Right cardiac atrium (tissue), 5 donors: ENCODE measurements around the gene LHFPL6. TPM values are rescaled to one million over a fixed set of nuclear protein-coding genes. Genes with fewer than 3 reads are reported as not detected.

Experiments used
- ATAC-seq, 2 donors: fragments of 200-7000 bp; cut with Tn5 transposase; one replicate each; pipeline versions ENCODE4 v1.8.0 to v1.9.1; 2020; ENCODE audit warnings: moderate library complexity in 2 of 2, mild to moderate bottlenecking in 1 of 2
- DNase-seq, 3 donors: peaks; one replicate each; pipeline ENCODE4 v3.0.0-alpha.2; 2020
- H3K27ac ChIP-seq: one replicate; pipeline ENCODE4 v1.5.1; 2013; ENCODE audit warnings: mild to moderate bottlenecking, low read length, control low read depth, moderate library complexity
- H3K27me3 ChIP-seq: one replicate; pipeline ENCODE4 v1.6.1; 2013; ENCODE audit not compliant: control insufficient read depth, insufficient read depth
- H3K4me1 ChIP-seq: one replicate; pipeline ENCODE4 v1.6.1; 2013; ENCODE audit warnings: low read length; ENCODE audit not compliant: control insufficient read depth, insufficient read depth
- H3K4me3 ChIP-seq: one replicate; pipeline ENCODE4 v1.5.1; 2013; ENCODE audit warnings: low read length, control low read depth
- H3K9me3 ChIP-seq: one replicate; pipeline ENCODE4 v1.6.1; 2013; ENCODE audit warnings: low read length; ENCODE audit not compliant: control insufficient read depth
- WGBS: extraction: QIAGEN DNeasy Blood & Tissue Kit; methylation state at CpG from one replicate; pipeline ENCODE4 v1.1.7; 2013; 5-methylcytosine and 5-hydroxymethylcytosine counted together
- intact Hi-C, 4 donors: fragments of 100-400 bp; cut with DNase I; formaldehyde crosslinking; loops; one replicate each; pipeline versions ENCODE4 v1.11.0 to v1.14.0; 2022 to 2023
- polyA plus RNA-seq: library from polyadenylated mRNA; stranded (reverse); fragments of 200-250 nt; gene quantifications from one replicate; pipeline ENCODE4 v1.2.3, GENCODE V29; 2013
- total RNA-seq, 4 donors: library from RNA; stranded (reverse); fragmentation: NEBNext Ultra II Directional; extraction: Animal tissue kit (Norgen Biotek cat#: 25700); gene quantifications; one replicate each; pipeline ENCODE4 v1.2.1, GENCODE V29; 2021
- donor health status: healthy with polysubstance abuse.
- donor health status: DM: no; HTN: yes; CAD: no.
- donor health status: DM: no; HTN: no; CAD: no.
- donor health status: DM: no; HTN: yes; CAD: no; lungs with severe emphysema.
- donor health status: DM: yes; HTN: yes; CAD: no.

The LHFPL6 gene
- total and polyA plus RNA-seq, 5 donors: 54.0 to 66.8 (median 58.5) TPM

DNA sequence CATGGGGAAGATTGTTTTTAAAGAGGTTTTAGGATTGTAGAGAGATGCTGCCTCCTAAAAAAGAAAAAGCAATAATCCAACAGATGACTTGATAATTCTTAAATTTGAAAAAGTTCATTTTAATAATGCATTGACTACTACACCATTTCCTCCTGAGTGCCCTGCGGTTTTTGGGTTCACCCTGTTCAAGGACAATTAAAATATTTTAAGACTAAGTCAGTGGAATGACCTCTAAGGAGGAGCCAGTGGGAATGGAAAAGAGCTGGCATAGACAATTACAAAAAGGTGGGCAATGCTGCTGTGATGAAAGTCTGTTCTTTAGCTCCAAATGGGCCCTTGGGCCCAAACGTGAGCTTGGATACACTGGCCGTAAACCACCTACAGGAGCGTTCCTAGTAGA lies 217.8 kb downstream of the LHFPL6 start:
- H3K27ac ChIP-seq: no peak overlapping the region
- WGBS: 76% methylated on average over 4 of the region's 4 CpGs
- DNase-seq (no peak), ATAC-seq (no peak)
- intact Hi-C loops: no loop called here
- H3K4me1 ChIP-seq: peaks cover 12% of the 10 kb centered on the region
- H3K9me3 ChIP-seq: no peaks in the 10 kb centered on the region
- H3K4me3 ChIP-seq: no peak overlapping the region
- no peaks in the 10 kb centered on the region for H3K27me3 ChIP-seq

- Histone ChIP-seq H3K9me3 (no peaks in the 10 kb centered on the region), H3K4me1 (peaks cover 4% of the 10 kb centered on the region), H3K27me3 (no peaks in the 10 kb centered on the region), H3K4me3 (no peak overlapping the region), H3K27ac (no peak overlapping the region)
- ATAC-seq (no peak), DNase-seq (no peak)
- WGBS: 73% methylated on average over 2 of the region's 2 CpGs
- intact Hi-C loops: no loop called here
These were observed 221.5 kb downstream of the LHFPL6 start for GRCh38 chr13:39381456-39381855.

GRCh38 chr13:39379667-39380655 lies 223.0 kb downstream of the LHFPL6 start:
- peaks cover 2% of the 10 kb centered on the region for H3K4me1 ChIP-seq
- H3K9me3 ChIP-seq: no peaks in the 10 kb centered on the region
- H3K27ac ChIP-seq: no peak overlapping the region
- intact Hi-C loops: no loop called here
- H3K4me3 ChIP-seq: no peak overlapping the region
- WGBS: 94% methylated on average over 4 of the region's 4 CpGs
- ATAC-seq (no peak), DNase-seq (no peak)
- H3K27me3 ChIP-seq: no peaks in the 10 kb centered on the region

GRCh38 chr13:39379118-39379517 lies 223.9 kb downstream of the LHFPL6 start:
- DNase-seq (no peak), ATAC-seq (no peak)
- Histone ChIP-seq H3K4me3 (no peak overlapping the region), H3K4me1 (peaks cover 2% of the 10 kb centered on the region), H3K27me3 (no peaks in the 10 kb centered on the region), H3K27ac (no peak overlapping the region), H3K9me3 (no peaks in the 10 kb centered on the region)
- WGBS: 73% methylated on average over 2 of the region's 2 CpGs
- intact Hi-C loops: no loop called here

GRCh38 chr13:39378306-39378705 lies 224.7 kb downstream of the LHFPL6 start:
- H3K4me3 ChIP-seq: no peak overlapping the region
- DNase-seq (no peak), ATAC-seq (no peak)
- no peaks in the 10 kb centered on the region for H3K9me3 ChIP-seq
- H3K27me3 ChIP-seq: no peaks in the 10 kb centered on the region
- 47% methylated on average over 2 of the region's 2 CpGs for whole genome bisulfite sequencing
- H3K4me1 ChIP-seq: peaks cover 3% of the 10 kb centered on the region
- intact Hi-C loops: no loop called here
- H3K27ac ChIP-seq: no peak overlapping the region

GRCh38 chr13:39377699-39378098 lies 225.3 kb downstream of the LHFPL6 start:
- no peak for ATAC-seq
- Histone ChIP-seq H3K9me3 (no peaks in the 10 kb centered on the region), H3K4me3 (no peak overlapping the region), H3K4me1 (peaks cover 9% of the 10 kb centered on the region), H3K27ac (no peak overlapping the region), H3K27me3 (no peaks in the 10 kb centered on the region)
- DNase-seq: no peak
- intact Hi-C loops: no loop called here
- 86% methylated on average over 1 of the region's 1 CpG for WGBS

GRCh38 chr13:39376076-39376475 lies 226.9 kb downstream of the LHFPL6 start:
- ATAC-seq (no peak), DNase-seq (no peak)
- no peak overlapping the region for H3K27ac ChIP-seq
- H3K4me3 ChIP-seq: no peak overlapping the region
- no peaks in the 10 kb centered on the region for H3K9me3 ChIP-seq
- H3K4me1 ChIP-seq: peaks cover 9% of the 10 kb centered on the region
- H3K27me3 ChIP-seq: no peaks in the 10 kb centered on the region
- intact Hi-C loops: no loop called here

DNA sequence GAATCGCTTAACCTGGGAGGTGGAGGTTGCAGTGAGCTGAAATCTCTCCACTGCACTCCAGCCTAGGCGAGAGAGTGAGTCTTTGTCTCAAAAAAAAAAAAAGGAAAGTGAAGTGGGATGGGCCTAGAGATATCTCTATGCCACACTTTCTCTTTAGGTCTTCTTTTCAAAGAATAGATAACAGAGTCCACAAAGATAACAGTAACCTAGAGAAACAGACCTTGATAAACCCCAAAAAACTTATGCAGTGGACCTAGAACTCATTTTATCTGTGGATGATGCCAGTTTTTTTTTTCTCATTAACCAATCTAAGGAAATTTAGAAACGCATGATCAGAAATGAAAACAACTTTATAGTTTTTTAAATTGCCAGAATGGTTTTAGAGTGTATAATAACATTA lies 227.4 kb downstream of the LHFPL6 start:
- Histone ChIP-seq H3K4me1 (peaks cover 9% of the 10 kb centered on the region), H3K27ac (no peak overlapping the region), H3K4me3 (no peak overlapping the region), H3K27me3 (no peaks in the 10 kb centered on the region), H3K9me3 (no peaks in the 10 kb centered on the region)
- ATAC-seq (no peak), DNase-seq (no peak)
- intact Hi-C loops: no loop called here
- whole genome bisulfite sequencing: 94% methylated on average over 3 of the region's 3 CpGs

DNA sequence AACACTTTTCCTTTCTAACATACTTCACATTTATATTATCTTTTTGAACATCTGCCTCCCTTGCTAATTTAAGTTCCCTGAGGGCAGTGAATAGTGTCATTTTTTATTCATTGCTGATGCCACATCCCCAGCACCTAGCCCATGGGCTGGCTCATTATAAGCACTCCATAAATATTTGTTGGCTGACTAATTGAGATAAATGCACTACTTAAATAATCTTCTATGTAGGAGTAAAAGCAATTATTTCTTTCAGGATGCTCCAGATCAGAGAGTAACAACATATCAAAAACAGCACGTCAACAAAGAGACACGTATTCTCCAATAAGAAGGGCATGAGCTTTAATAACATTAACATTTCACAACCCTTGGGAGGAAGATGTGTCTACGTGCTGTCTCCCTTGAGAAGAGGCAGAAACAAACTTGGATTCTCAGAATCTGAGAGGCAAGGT lies 228.2 kb downstream of the LHFPL6 start:
- DNase-seq (no peak), ATAC-seq (no peak)
- intact Hi-C loops: no loop called here
- Histone ChIP-seq H3K4me3 (no peak overlapping the region), H3K27ac (no peak overlapping the region), H3K27me3 (no peaks in the 10 kb centered on the region), H3K9me3 (no peaks in the 10 kb centered on the region), H3K4me1 (peaks cover 9% of the 10 kb centered on the region)
- WGBS: 83% methylated on average over 3 of the region's 3 CpGs

DNA sequence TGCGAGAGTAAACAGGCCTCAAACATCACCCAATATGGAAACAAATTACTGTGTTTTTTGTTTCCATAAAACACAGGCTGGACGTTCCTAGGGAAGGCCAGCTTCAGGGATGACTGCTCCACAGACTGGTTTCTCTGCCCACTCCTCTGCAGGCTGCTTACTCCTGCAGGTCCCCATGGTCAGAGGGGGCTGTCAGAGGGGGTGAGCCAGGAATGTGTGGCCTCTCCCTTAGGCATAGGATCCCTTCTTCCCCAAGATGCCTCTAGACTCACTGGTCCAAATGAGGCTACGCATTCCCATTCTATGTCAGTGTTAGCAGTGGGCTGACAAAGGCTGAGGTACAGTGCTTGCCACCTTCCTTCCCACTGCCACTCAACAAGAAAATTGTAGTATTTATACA lies 229.8 kb downstream of the LHFPL6 start:
- Histone ChIP-seq H3K27ac (no peak overlapping the region), H3K4me1 (peaks cover 7% of the 10 kb centered on the region), H3K4me3 (no peak overlapping the region), H3K9me3 (no peaks in the 10 kb centered on the region), H3K27me3 (no peaks in the 10 kb centered on the region)
- WGBS: 86% methylated on average over 3 of the region's 3 CpGs
- intact Hi-C loops: no loop called here
- ATAC-seq (peak in 1 of 2 donors; percentile 24), DNase-seq (no peak)

DNA sequence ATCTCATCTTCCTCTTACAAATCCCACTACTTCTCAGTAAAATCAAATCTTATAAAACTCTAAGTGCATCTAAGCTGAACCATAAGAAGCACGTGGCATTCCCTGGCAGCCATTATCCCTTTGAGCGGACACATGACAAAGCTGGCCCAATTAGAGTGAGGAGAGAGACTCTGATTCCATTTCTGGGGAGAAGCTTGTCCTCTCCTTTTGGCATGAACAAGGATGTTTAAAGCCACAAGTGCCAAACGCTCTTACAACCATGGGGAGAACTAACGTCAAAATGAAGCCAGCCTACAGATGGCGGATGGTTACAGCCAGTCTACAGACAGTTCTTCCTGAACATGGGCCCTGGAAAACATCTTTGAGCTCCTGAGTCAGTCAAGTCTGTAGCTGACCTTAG lies 231.3 kb downstream of the LHFPL6 start:
- Histone ChIP-seq H3K9me3 (no peaks in the 10 kb centered on the region), H3K27me3 (no peaks in the 10 kb centered on the region), H3K4me1 (peaks cover 7% of the 10 kb centered on the region), H3K4me3 (no peak overlapping the region), H3K27ac (peak overlapping the region; percentile 4)
- no peak for ATAC-seq
- no peak for DNase-seq
- 82% methylated on average over 5 of the region's 5 CpGs for WGBS
- intact Hi-C loops: no loop called here
